Adrenal gland (tissue), 12 donors: ENCODE data around the gene SP8. TPM values are rescaled to one million over a fixed set of nuclear protein-coding genes. Genes with fewer than 3 reads are reported as not detected.

Experiments
- DNase-seq, 7 donors: peaks; one replicate each; pipeline ENCODE4 v3.0.0-alpha.2; 2019 to 2020
- H3K27ac ChIP-seq, 5 donors: fragments of 200-600 bp; sonication (generic) in 4 of 5; 1 replicate in 3 of 5; 2 replicates in 2 of 5; pipeline versions ENCODE4 v1.5.1 to v1.8.0; 2016 to 2020; ENCODE audit warnings: mild to moderate bottlenecking in 1 of 5
- H3K27me3 ChIP-seq: fragments of 200-600 bp; 2 replicates; pipeline ENCODE4 v1.8.0; 2021
- H3K36me3 ChIP-seq, 2 donors: fragments of 200-600 bp; replicated peaks in 1 of 2; 1 replicate in 1 of 2; 2 replicates in 1 of 2; pipeline versions ENCODE4 v1.5.1 to v1.8.0; 2018 to 2022
- H3K4me1 ChIP-seq, 2 donors: fragments of 200-600 bp; replicated peaks in 1 of 2; 1 replicate in 1 of 2; 2 replicates in 1 of 2; pipeline versions ENCODE4 v1.5.1 to v1.8.0; 2018 to 2021
- H3K4me3 ChIP-seq, 4 donors: fragments of 200-600 bp; sonication (generic) in 3 of 4; one replicate each; pipeline ENCODE4 v1.5.1; 2016 to 2018
- H3K9me3 ChIP-seq, 3 donors: fragments of 200-600 bp; sonication (generic) in 1 of 3; replicated peaks in 1 of 3; 1 replicate in 2 of 3; 2 replicates in 1 of 3; pipeline versions ENCODE4 v1.5.1 to v1.8.0; 2016 to 2021
- CTCF ChIP-seq, 6 experiments: fragments of 450-650 bp in 4 of 6; fragments of 200-600 bp in 2 of 6; sonication (generic) in 1 of 6; IDR thresholded peaks; 1 replicate in 5 of 6; 2 replicates in 1 of 6; pipeline versions ENCODE4 v1.5.1 to v1.8.0; 2016 to 2021; ENCODE audit warnings: antibody characterized with exemption in 6 of 6, mild to moderate bottlenecking in 2 of 6, moderate library complexity in 1 of 6
- POLR2A ChIP-seq, 2 donors: fragments of 450-650 bp; IDR thresholded peaks; one replicate each; pipeline ENCODE4 v1.6.1; 2017; ENCODE audit warnings: antibody characterized with exemption in 2 of 2, mild to moderate bottlenecking in 2 of 2, moderate library complexity in 1 of 2
- WGBS, 4 donors: extraction: QIAGEN DNeasy Blood & Tissue Kit in 2 of 4; methylation state at CpG; one replicate each; pipeline versions ENCODE4 v1.1.5 to v1.1.7; 2013 to 2017; 5-methylcytosine and 5-hydroxymethylcytosine counted together
- intact Hi-C, 2 donors: fragments of 100-400 bp; cut with DNase I; formaldehyde crosslinking; loops; one replicate each; pipeline versions ENCODE4 v1.14.1 to v1.15.0; 2022 to 2023
- polyA plus RNA-seq, 3 donors: library from polyadenylated mRNA; stranded (reverse); fragments of 200-250 nt in 2 of 3; fragments of 350-450 nt in 1 of 3; fragmentation: Illumina TruSeq in 1 of 3; extraction: RNeasy Lipid Tissue Mini Kit (QIAGEN cat#74804) in 1 of 3; gene quantifications; one replicate each; pipeline ENCODE4 v1.2.3, GENCODE V29; 2013 to 2014
- total RNA-seq, 9 donors: library from RNA; depleted of rRNA in 4 of 9; stranded (reverse); fragments of >200 nt in 4 of 9; fragments of 120-200 nt in 1 of 9; fragmentation: NEBNext Ultra II Directional in 1 of 9; extraction: Animal tissue kit (Norgen Biotek cat#: 25700) in 1 of 9; gene quantifications; one replicate each; pipeline versions ENCODE4 v1.1.0 to v1.2.4, GENCODE V29; 2013 to 2023
- donor health status: healthy with polysubstance abuse.
- donor health status: Bipolar disorder and iron deficiency.
- donor health status: DM: yes; HTN: yes; CAD: no.
- donor health status: DM: no; HTN: no; CAD: no.
- donor health status: DM: no; HTN: no; CAD: no.
- donor health status: DM: yes; HTN: yes; CAD: no.

Gene SP8
- total and polyA plus RNA-seq, 12 donors = not detected

DNA sequence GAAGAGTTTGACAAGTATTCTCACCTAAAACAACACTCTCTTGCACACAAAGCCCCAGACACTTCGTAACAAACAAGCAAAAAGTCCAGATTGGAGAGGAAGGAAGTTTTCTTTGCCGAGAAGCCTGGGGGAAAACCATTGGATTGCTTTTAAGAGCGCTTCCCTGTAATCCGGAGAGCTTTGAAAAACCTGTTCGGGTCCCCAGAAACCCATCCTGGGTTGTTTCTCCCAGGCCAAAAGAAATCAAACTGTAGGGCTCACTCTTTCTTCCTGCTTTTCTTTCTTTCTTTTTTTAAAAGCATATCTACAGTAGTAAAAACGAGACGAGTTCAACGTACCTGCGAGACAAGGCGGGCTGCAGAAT is 655 bp downstream of the SP8 start:
- 11 to 19% (median 14%) methylated on average over 10 of the region's 10 CpGs for WGBS, 4 donors
- Histone ChIP-seq H3K27me3 (peaks cover 98% of the 10 kb centered on the region), H3K4me3 (peak overlapping the region in 1 of 4 donors; percentile 37), H3K36me3 (no peaks in the 10 kb centered on the region), H3K4me1 (peaks cover 5 to 20% of the 10 kb centered on the region in 2 donors), H3K9me3 (no peaks in the 10 kb centered on the region), H3K27ac (no peak overlapping the region)
- intact Hi-C loops = loop anchor here in 1 of 2 donors (10.0 kb wide), 1 partner anchor 719 kb away; no protein-coding TSS in a partner anchor
- TF ChIP-seq POLR2A (IDR thresholded peaks at IDR 0.05) = no peak
- TF ChIP-seq CTCF (IDR thresholded peaks at IDR 0.05) = no peak
- DNase-seq = no peak

- H3K27me3 ChIP-seq = peaks cover 98% of the 10 kb centered on the region
- intact Hi-C loops = loop anchor here in 1 of 2 donors (10.0 kb wide), 1 partner anchor 719 kb away; no protein-coding TSS in a partner anchor
- H3K27ac ChIP-seq = no peak overlapping the region
- 3 to 6% (median 3%) methylated on average over 28 to 89 of the region's 89 CpGs for WGBS, 4 donors
- no peaks in the 10 kb centered on the region for H3K36me3 ChIP-seq
- no peak for TF ChIP-seq CTCF (IDR thresholded peaks at IDR 0.05)
- no peak for TF ChIP-seq POLR2A (IDR thresholded peaks at IDR 0.05)
- no peak for DNase-seq
- peaks cover 5 to 20% of the 10 kb centered on the region in 2 donors for H3K4me1 ChIP-seq
- H3K9me3 ChIP-seq = no peaks in the 10 kb centered on the region
- H3K4me3 ChIP-seq = peak overlapping the region in 1 of 4 donors; percentile 37
These were observed 1.3 kb downstream of the SP8 start for GRCh38 chr7:20785157-20786048.

- WGBS, 4 donors = 0 to 7% (median 5%) methylated on average over 3 to 93 of the region's 93 CpGs
- TF ChIP-seq POLR2A (IDR thresholded peaks at IDR 0.05) = no peak
- TF ChIP-seq CTCF (IDR thresholded peaks at IDR 0.05) = no peak
These were observed 2.1 kb downstream of the SP8 start for GRCh38 chr7:20784388-20785156.

More at GRCh38 chr7:20784388-20785156, 2.1 kb downstream of the SP8 start:
- Histone ChIP-seq H3K27me3 (peaks cover 98% of the 10 kb centered on the region), H3K27ac (no peak overlapping the region), H3K9me3 (no peaks in the 10 kb centered on the region), H3K36me3 (no peaks in the 10 kb centered on the region), H3K4me1 (peaks cover 5 to 20% of the 10 kb centered on the region in 2 donors), H3K4me3 (peak overlapping the region in 1 of 4 donors; percentile 36)
- peak in 1 of 7 donors; percentile 24 for DNase-seq
- intact Hi-C loops = loop anchor here in 1 of 2 donors (10.0 kb wide), 1 partner anchor 720 kb away; no protein-coding TSS in a partner anchor
